ENCODE results near the gene SAMD4A.

Gene SAMD4A

GRCh38 chr14:54565785-54566409, 1.0 kb upstream of the SAMD4A start:
- Histone ChIP-seq H3K27me3 (replicated peaks; ENCODE audit: control insufficient read depth, insufficient read depth, low read length, poor library complexity, severe bottlenecking) (no peaks in the 10 kb centered on the region), H3K36me3 (ENCODE audit: control insufficient read depth, insufficient read depth, low read length) (no peaks in the 10 kb centered on the region), H3K9me3 (ENCODE audit: control insufficient read depth, low read length) (no peaks in the 10 kb centered on the region), H3K4me3 (ENCODE audit: insufficient read depth, low read depth, low read length, poor library complexity, severe bottlenecking) (peak overlapping the region; percentile 86), H3K4me1 (ENCODE audit: control insufficient read depth, insufficient read depth, low read length, poor library complexity, severe bottlenecking) (peaks cover 10% of the 10 kb centered on the region), H3K27ac (ENCODE audit: insufficient read depth, low read length, poor library complexity, severe bottlenecking) (peak overlapping the region; percentile 87)
- DNase-seq = peak; percentile 71 to 78 (median 77)

DNA sequence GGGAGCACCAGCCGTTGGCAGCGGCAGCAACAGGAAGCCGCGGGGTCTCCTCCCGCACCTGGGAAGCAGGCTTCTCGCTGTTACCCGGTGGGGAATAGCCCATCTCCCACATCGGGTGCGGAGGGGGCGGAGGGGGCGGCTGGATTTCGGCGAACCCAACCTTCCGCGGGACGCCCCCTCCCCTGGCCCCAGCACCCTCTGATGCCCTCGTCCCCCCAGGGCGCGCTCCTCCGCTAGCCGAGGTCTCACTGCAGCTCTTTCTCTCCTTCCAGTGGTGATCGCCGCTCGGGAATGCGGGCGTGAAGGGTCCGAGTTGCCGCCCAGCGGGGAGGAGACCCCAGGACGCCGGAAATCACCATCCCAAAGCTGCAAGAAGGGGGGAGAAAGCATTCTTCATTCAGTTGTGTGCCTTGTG, 303 bp downstream of the SAMD4A start:
- Histone ChIP-seq H3K4me3 (ENCODE audit: insufficient read depth, low read depth, low read length, poor library complexity, severe bottlenecking) (peak overlapping the region; percentile 86), H3K27me3 (replicated peaks; ENCODE audit: control insufficient read depth, insufficient read depth, low read length, poor library complexity, severe bottlenecking) (no peaks in the 10 kb centered on the region), H3K4me1 (ENCODE audit: control insufficient read depth, insufficient read depth, low read length, poor library complexity, severe bottlenecking) (peaks cover 10% of the 10 kb centered on the region), H3K27ac (ENCODE audit: insufficient read depth, low read length, poor library complexity, severe bottlenecking) (peak overlapping the region; percentile 87), H3K9me3 (ENCODE audit: control insufficient read depth, low read length) (no peaks in the 10 kb centered on the region), H3K36me3 (ENCODE audit: control insufficient read depth, insufficient read depth, low read length) (no peaks in the 10 kb centered on the region)
- DNase-seq = no peak

- Histone ChIP-seq H3K36me3 (ENCODE audit: control insufficient read depth, insufficient read depth, low read length) (no peaks in the 10 kb centered on the region), H3K4me3 (ENCODE audit: insufficient read depth, low read depth, low read length, poor library complexity, severe bottlenecking) (peak overlapping the region; percentile 86), H3K27me3 (replicated peaks; ENCODE audit: control insufficient read depth, insufficient read depth, low read length, poor library complexity, severe bottlenecking) (no peaks in the 10 kb centered on the region), H3K4me1 (ENCODE audit: control insufficient read depth, insufficient read depth, low read length, poor library complexity, severe bottlenecking) (peaks cover 10% of the 10 kb centered on the region), H3K27ac (ENCODE audit: insufficient read depth, low read length, poor library complexity, severe bottlenecking) (peak overlapping the region; percentile 87), H3K9me3 (ENCODE audit: control insufficient read depth, low read length) (no peaks in the 10 kb centered on the region)
- peak; percentile 18 to 21 (median 18) for DNase-seq
Observed at GRCh38 chr14:54567639-54568561, 972 bp downstream of the SAMD4A start.

DNA sequence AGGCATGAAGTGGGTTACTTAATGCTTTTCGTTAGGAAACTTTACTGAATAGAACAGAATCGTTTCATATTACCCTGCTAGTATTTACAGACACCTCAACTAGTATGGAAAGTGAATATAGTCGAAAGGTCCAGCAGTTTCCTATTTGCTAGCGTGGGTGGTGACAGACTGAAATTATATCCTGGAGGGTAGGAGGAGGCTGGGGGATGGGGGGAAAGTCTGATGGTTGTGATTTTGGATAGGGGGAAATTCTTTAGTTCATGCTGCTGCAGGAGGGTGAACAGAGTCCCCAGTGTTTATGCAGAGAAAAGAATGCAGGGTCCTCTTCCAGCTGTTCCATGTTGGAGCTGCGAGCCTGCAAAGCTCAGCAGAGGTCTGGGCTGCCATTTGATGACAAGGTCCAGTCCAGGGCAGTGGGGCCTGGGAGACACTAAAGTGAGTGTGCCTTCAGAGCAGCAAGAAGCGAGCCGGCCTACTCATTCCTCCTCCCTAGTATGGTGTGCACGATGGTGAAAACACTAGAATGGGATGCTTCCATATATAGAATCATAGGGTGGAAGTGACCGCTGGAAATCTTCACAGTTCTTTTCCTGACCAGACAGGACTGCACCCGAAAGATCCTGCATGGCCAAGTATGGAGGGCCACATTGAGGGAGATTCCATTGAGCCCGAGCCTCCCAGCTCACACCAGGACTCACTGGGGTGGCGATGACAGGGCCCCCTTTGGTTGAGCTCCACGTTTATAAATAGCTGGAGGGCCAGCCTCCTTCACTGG, 2.1 kb downstream of the SAMD4A start:
- Histone ChIP-seq H3K27ac (ENCODE audit: insufficient read depth, low read length, poor library complexity, severe bottlenecking) (no peak overlapping the region), H3K27me3 (replicated peaks; ENCODE audit: control insufficient read depth, insufficient read depth, low read length, poor library complexity, severe bottlenecking) (no peaks in the 10 kb centered on the region), H3K9me3 (ENCODE audit: control insufficient read depth, low read length) (no peaks in the 10 kb centered on the region), H3K36me3 (ENCODE audit: control insufficient read depth, insufficient read depth, low read length) (no peaks in the 10 kb centered on the region), H3K4me1 (ENCODE audit: control insufficient read depth, insufficient read depth, low read length, poor library complexity, severe bottlenecking) (peaks cover 10% of the 10 kb centered on the region), H3K4me3 (ENCODE audit: insufficient read depth, low read depth, low read length, poor library complexity, severe bottlenecking) (no peak overlapping the region)
- no peak for DNase-seq

DNA sequence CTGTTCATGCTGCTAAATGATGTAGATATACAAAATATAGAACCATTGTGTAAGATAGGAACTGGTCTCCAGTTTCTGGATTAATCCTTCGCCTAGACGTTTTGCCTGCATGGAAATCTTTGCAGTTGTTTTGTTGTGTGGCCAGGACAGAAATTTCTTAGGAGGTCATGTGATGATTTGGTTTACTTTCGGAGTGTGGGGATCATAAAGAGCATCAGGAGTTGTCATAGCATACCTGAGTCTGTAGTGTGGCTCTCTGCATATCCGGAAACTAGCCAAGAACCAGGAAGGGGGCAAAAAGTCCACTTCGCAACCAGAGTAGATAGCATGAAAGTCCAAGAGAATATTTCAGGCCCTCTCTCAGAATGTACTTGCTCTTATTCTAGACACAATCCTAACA, 3.1 kb downstream of the SAMD4A start:
- no peak overlapping the region for H3K4me3 ChIP-seq (ENCODE audit: insufficient read depth, low read depth, low read length, poor library complexity, severe bottlenecking)
- H3K36me3 ChIP-seq (ENCODE audit: control insufficient read depth, insufficient read depth, low read length) = no peaks in the 10 kb centered on the region
- no peaks in the 10 kb centered on the region for H3K27me3 ChIP-seq (replicated peaks; ENCODE audit: control insufficient read depth, insufficient read depth, low read length, poor library complexity, severe bottlenecking)
- H3K27ac ChIP-seq (ENCODE audit: insufficient read depth, low read length, poor library complexity, severe bottlenecking) = no peak overlapping the region
- peaks cover 6% of the 10 kb centered on the region for H3K4me1 ChIP-seq (ENCODE audit: control insufficient read depth, insufficient read depth, low read length, poor library complexity, severe bottlenecking)
- DNase-seq = no peak
- H3K9me3 ChIP-seq (ENCODE audit: control insufficient read depth, low read length) = no peaks in the 10 kb centered on the region

DNA sequence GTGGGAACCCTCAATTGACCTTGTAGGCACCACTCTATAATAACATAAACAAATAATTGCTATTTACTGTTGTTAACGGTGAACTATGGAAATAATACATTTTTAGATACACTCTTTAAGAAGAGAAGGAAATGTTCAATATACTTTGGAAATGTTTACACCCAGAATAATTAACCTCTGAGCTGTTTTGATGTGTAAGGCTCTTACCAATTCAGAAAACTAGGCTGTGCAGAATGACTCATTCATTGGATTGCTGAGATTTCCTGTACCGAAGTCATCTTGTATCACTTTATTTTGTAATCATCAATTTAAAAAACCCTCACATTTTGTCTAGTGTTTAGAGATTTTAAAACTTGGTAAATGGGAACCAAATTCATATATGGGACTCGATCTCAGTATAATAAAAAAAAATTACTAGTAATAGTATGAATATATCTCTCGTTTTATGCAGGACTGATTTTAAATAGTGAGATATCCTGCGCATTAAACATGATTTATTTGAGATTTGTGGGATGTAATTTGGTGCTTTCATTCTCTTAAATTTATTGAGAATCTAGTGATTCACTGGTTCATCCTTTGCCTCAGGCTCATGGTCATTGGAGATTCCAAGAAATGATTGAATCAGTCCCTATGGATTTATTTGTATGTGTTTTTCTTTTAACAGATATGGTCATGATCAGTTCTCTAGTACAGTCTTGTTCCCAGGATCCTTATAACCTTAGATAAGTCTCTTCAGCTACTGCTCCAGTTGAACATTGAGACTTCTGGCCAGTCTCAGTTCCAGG, 3.9 kb downstream of the SAMD4A start:
- Histone ChIP-seq H3K27me3 (replicated peaks; ENCODE audit: control insufficient read depth, insufficient read depth, low read length, poor library complexity, severe bottlenecking) (no peaks in the 10 kb centered on the region), H3K9me3 (ENCODE audit: control insufficient read depth, low read length) (no peaks in the 10 kb centered on the region), H3K27ac (ENCODE audit: insufficient read depth, low read length, poor library complexity, severe bottlenecking) (no peak overlapping the region), H3K4me1 (ENCODE audit: control insufficient read depth, insufficient read depth, low read length, poor library complexity, severe bottlenecking) (peaks cover 5% of the 10 kb centered on the region), H3K36me3 (ENCODE audit: control insufficient read depth, insufficient read depth, low read length) (no peaks in the 10 kb centered on the region), H3K4me3 (ENCODE audit: insufficient read depth, low read depth, low read length, poor library complexity, severe bottlenecking) (no peak overlapping the region)
- no peak for DNase-seq

DNA sequence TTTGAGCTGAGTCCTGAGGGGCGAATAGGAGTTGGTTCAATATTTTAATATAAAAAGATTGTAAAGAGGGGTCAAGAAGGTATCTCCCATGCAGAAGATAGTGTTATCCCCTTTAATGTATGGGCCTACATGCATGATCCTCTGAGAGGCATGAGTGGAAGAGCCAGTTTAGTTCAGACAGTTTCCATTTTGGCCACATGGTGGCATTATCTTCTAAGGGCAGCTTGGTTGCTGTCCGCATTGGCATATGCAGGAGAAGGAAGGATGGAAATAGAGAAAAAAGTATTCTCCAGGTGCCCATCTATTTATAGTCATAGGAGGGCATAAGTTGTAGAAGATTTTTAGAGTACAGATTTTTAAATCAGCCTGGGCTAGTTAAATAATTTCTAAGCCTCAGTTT, 5.4 kb downstream of the SAMD4A start:
- peaks cover 5% of the 10 kb centered on the region for H3K4me1 ChIP-seq (ENCODE audit: control insufficient read depth, insufficient read depth, low read length, poor library complexity, severe bottlenecking)
- DNase-seq = no peak
- H3K4me3 ChIP-seq (ENCODE audit: insufficient read depth, low read depth, low read length, poor library complexity, severe bottlenecking) = no peak overlapping the region
- no peaks in the 10 kb centered on the region for H3K9me3 ChIP-seq (ENCODE audit: control insufficient read depth, low read length)
- H3K27ac ChIP-seq (ENCODE audit: insufficient read depth, low read length, poor library complexity, severe bottlenecking) = no peak overlapping the region
- H3K36me3 ChIP-seq (ENCODE audit: control insufficient read depth, insufficient read depth, low read length) = no peaks in the 10 kb centered on the region
- no peaks in the 10 kb centered on the region for H3K27me3 ChIP-seq (replicated peaks; ENCODE audit: control insufficient read depth, insufficient read depth, low read length, poor library complexity, severe bottlenecking)

- Histone ChIP-seq H3K4me1 (ENCODE audit: control insufficient read depth, insufficient read depth, low read length, poor library complexity, severe bottlenecking) (no peaks in the 10 kb centered on the region), H3K4me3 (ENCODE audit: insufficient read depth, low read depth, low read length, poor library complexity, severe bottlenecking) (no peak overlapping the region), H3K27me3 (replicated peaks; ENCODE audit: control insufficient read depth, insufficient read depth, low read length, poor library complexity, severe bottlenecking) (no peaks in the 10 kb centered on the region), H3K9me3 (ENCODE audit: control insufficient read depth, low read length) (no peaks in the 10 kb centered on the region), H3K36me3 (ENCODE audit: control insufficient read depth, insufficient read depth, low read length) (no peaks in the 10 kb centered on the region), H3K27ac (ENCODE audit: insufficient read depth, low read length, poor library complexity, severe bottlenecking) (no peak overlapping the region)
- no peak for DNase-seq
Observed at GRCh38 chr14:54574528-54574927, 7.6 kb downstream of the SAMD4A start.

DNA sequence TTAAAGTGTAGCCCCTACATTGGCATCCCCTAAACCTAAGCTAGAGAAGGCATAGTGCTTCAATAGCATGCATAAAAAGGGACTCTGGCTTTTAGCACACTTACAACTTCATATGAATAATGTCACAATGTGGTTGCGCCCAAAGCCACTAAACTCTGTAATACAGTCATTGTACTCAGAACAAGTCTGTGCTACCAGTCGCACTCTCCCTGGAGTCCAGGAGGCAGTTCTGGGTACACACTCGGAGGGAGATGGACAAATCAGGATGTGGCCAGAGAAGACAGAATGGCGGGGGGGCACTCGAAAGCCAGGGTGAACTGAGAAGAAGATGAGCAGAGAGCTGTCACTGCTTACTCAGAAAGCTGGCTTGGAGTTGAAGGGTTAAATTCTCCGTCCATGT, 10.6 kb downstream of the SAMD4A start:
- H3K4me3 ChIP-seq (ENCODE audit: insufficient read depth, low read depth, low read length, poor library complexity, severe bottlenecking) = no peak overlapping the region
- no peak overlapping the region for H3K27ac ChIP-seq (ENCODE audit: insufficient read depth, low read length, poor library complexity, severe bottlenecking)
- no peak for DNase-seq
- no peaks in the 10 kb centered on the region for H3K27me3 ChIP-seq (replicated peaks; ENCODE audit: control insufficient read depth, insufficient read depth, low read length, poor library complexity, severe bottlenecking)
- H3K36me3 ChIP-seq (ENCODE audit: control insufficient read depth, insufficient read depth, low read length) = no peaks in the 10 kb centered on the region
- no peaks in the 10 kb centered on the region for H3K9me3 ChIP-seq (ENCODE audit: control insufficient read depth, low read length)
- no peaks in the 10 kb centered on the region for H3K4me1 ChIP-seq (ENCODE audit: control insufficient read depth, insufficient read depth, low read length, poor library complexity, severe bottlenecking)
